CD4-positive, alpha-beta T cell treated with Interleukin-6 for 4 hours (primary cell): Measurements from ENCODE around the gene GFI1B.
"Not testable (repeated sequence)": the region's sequence is repeated elsewhere in the genome, so short reads cannot be mapped to it uniquely, and the experiment has no call there.

ENCODE experiments used
- DNase-seq: peaks from one replicate; pipeline ENCODE4 v3.0.0-alpha.2; 2020; ENCODE audit warnings: mixed read lengths

Gene GFI1B

GRCh38 chr9:132978451-132979131 lies at the start of gene GFI1B:
Gene GFI1B (plus strand): TSS chr9:132978694. CDS start chr9:132986679, 7,985 bp downstream.
- no peak for DNase-seq

DNA sequence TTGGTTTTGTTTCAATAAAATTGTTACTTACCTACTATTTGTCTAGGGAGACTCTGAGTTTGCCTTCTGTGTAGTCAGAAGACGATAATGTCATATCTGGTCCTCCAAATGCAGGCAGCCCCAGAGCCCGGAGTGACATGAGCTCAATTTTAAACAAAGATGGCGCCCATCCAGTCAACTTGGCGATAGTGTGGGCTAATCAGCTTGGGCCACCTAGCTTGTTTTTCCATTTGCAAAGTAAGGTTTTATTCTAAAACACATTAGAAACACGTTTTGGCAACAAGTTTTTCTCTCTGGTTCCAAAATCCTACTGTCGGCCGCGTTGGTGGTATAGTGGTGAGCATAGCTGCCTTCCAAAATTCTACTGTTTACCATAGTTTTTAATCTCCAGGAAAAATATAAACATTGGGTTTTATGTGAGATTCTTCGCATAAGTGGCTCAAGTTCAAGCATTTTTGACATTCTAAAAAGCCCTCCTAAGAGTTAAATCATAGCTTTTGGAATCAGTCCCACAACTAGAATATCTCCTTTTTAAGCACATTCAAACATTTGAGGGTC lies 47.2 kb upstream of the GFI1B start:
- DNase-seq: no peak

DNA sequence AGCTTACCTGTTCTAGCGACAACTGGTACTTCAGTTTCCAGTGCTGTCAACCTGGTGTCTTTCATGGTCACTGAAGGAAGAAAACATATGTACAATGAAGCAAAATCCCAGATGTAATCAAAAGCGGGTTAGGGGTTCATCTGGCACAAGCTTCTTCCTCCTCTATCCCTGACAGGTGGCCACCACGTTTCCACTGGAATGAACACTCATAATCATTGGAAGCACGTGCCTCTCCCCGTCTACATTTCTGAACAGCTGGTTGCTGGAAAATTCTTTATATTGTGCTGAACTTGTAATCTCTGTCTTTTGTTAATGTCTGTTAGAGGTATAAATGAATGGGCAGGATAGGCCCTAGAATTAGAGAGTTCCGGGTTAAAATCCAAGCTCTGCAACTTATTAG lies 43.5 kb upstream of the GFI1B start:
- no peak for DNase-seq

- no peak for DNase-seq
Measured at GRCh38 chr9:132937463-132937901, 41.0 kb upstream of the GFI1B start.

DNA sequence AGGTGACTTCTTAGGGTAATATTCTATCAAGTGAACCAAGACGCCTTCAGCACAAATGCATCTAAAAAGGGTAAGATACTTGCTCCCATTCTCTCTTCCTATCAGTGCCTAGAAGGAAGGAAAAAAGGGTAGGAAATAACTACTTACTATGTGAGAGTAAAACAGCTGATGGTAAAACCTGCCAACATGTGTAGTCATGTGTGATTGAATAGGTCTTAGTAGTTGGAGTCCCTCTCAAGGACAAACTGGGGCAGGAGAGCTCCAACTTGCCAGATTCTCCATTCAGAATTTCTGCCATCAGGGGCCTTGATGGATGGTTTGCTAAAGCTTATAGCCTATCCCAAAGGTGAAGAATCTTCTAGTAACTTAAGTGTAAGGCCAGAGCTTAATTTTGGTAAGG lies 39.3 kb upstream of the GFI1B start:
- DNase-seq: no peak

- no peak for DNase-seq
Measured at GRCh38 chr9:132942541-132943182, 35.8 kb upstream of the GFI1B start.

- no peak for DNase-seq
Measured at GRCh38 chr9:132943651-132944293, 34.7 kb upstream of the GFI1B start.

DNA sequence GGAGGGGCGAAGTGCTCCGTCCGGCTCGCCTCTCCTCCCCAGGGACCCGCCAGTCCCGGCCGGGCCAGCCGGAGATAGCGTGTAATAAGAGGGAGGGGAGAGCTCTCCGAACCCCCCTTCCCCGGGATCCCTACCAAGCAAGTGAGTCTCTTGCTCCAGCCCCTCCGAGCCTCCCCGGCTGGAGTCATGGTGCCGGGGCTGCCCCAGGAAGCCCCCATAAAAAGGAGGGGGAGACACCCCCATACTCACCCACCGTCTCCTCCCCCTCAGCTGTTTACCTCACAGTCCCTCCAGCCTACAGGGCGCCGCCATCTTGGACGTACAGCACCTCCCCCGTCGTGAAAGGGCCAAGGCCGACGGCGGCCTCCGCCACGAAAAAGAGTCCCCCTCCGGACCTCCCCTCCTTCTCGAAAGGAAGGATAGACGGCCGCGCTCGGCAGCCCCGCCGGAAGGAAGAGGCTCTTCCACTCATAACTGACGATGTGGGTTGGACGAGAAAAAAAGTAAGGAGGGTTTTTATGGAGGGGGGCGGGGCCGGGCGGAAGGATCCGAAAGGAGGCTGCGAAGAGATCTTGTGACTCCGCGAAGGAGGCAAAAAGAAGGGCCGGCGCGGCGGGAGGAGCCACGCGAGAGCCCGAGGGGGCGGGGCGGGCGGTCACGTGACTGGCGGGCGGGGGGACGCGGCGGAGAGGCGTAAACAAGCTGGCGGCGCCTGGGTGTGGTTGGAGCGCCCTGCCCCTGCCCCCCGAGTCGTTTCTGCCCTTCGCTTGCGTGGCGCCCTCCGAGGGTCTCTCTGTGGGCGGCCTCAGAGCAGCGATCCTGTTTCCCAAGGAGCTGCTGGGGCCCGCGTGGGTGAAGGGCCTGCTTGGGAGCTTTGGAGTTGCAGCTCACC lies 34.0 kb upstream of the GFI1B start, which contains the start of gene TSC1:
TSC1 (minus strand) TSS at position 323 of the 892 bp plus-strand sequence. CDS start 15,744 bp downstream, outside the sequence.
- DNase-seq: peak; percentile 98

DNA sequence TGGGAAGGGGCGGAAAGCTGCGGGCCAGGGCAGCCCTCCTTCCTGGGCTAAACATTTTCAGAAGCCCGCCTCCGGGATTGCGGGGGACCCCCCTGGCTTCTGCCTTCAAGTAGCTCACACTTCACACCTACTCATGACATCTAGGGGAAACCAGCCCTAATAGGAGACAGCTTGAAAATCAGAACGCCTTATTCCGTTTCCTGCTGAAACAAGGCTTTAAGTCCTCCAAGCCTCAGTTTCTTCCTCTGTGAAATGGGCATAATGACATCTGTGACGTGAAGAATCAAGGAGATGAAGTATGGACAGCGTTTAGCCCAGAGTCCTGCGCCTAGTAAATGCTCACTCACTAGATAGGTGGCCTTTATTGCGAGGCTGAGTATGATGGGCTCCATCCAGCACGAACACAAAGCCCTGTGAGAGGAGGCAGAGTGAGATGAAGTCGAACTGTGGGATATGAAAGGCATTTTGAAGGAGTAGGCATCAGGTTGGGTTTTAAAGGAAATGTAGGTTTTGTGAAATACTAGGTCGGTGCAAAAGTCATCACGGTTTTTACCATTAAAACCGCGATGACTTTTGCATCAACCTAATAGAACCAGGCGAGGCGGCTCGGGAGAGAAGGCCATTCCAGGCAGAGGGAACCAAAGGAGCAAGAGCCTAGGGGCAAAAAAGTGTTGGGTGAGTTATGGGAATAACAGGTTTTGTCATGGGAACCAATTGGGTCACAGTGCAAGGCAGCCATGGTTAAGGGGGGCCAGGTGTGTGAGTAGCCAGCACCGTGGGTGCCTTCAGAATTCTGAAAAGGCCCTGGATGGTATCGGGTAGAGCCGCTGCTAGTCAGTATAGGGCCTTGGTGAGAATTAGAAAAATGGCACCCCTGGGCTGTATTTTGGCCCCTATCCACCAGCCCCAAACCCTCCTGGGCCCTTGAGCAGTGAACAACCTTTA lies 33.0 kb upstream of the GFI1B start:
- peak; percentile 5 for DNase-seq

DNA sequence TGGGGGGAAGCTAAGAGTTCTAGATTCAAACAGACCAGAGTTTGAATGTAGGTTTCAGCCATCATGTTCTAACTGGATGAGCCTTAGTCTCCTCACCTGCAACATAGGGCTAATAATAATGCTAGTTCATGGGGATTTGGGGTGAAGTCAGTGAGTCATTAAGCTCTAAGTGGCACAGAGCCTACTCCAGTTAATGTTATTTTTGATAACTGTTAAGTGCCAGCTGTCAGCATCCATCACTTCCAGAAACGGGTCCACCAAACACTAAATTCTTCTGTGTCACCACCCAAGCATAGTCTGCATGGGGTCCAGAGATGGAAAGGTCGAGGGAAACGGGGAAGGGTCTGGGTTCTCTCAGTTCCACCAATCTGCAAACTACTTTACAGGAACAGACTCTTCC lies 32.3 kb upstream of the GFI1B start:
- DNase-seq: no peak

DNA sequence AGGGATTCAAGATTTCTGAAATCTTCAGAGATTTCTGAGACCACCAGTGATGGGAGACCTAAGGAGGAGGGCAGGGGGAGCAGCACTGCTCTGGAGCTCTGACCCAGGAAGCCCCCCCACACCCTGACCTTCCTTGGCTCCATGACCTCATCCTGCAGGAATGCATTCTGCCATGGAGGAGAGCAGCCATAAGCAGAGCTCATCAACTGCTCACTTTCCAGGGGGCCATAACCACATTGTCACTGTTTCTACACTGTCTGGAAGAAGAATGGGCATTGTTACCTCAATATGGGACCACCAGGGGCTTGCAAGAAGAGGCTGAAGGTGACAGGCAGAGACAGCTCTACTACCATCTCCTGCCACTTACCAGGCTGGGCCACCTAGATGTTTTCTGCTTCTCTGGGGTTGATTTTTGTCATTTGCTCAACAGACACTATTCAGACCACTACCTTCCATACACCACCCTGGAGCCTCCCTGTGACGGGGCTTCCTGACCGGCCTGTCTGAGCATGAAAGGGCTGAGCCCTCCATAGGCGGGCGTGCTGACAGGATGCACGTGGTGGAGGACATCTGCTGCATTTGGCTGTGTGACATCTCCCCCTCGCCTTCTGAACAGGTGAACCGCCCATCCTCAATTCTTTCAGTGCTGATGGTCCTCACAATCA lies 31.7 kb upstream of the GFI1B start:
- DNase-seq: no peak

- no peak for DNase-seq
Measured at GRCh38 chr9:132947756-132948155, 30.7 kb upstream of the GFI1B start.

DNA sequence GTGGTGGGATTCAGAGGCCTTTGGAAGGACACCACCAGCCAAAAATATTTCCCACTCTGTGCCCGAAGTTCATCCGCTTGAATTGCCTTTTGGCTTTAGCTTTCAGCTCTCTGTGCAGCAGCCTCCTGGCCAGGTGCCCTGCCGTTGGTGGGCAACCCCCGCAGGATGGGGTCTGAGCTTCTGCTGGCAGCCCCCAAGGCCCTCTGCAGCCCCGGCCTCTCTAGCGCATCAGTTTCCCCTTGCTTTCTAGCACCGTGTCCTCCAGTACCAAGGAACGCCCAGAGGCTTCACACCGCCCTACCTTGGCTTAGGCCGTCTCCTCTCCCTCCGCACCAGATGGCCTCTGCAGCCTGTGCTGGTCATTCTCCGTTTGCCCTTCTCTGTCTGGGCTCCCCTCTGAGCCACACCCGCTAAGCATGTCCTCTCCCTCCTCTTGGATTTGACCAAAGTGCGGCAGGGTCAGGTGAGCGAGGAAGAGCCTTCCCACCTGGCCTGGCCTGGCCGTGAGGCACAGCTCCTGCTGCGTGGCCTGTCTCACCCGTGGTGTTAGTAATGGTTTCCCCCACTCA lies 29.9 kb upstream of the GFI1B start:
- DNase-seq: no peak

GRCh38 chr9:132949709-132950108 lies 28.8 kb upstream of the GFI1B start:
- no peak for DNase-seq

DNA sequence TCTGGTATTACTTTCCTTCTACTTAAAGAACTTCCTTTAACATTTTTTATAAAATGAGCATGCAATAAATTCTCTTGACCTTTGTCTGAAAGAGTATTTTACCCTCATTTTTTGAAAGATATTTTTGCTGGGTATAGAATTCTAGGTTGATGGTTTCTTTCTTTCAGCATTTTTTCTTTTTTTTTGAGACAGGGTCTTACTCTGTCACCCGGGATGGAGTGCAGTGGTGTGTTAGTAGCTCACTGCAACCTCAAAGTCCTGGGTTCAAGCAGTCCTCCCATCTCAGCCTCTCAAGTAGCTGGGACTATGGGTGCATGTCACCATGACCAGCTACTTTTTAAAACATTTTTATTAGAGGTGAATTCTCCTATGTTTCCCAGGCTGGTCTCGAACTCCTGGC lies 23.4 kb upstream of the GFI1B start:
- no peak for DNase-seq

DNA sequence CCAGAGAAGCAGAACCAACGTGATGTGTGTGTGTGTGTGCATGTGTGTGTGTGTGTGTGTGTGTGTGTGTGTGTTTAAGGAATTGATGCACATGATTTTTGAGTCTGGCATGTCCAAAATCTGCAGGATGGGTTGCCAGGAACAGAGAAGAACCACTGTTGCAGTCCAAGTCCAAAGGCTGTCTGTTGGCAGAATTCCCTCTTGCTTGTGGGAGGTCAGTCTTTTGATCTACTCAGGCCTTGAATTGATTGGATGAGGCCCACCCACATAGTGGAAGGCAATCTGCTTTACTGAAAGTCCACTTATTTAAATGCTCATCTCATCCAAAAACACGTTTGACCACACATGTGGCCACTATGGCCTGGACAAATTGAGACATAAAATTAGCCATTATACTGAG lies 22.7 kb upstream of the GFI1B start:
- DNase-seq: no peak

- no peak for DNase-seq
Measured at GRCh38 chr9:132957805-132958204, 20.7 kb upstream of the GFI1B start.

GRCh38 chr9:132961002-132961401 lies 17.5 kb upstream of the GFI1B start:
- DNase-seq: no peak

- no peak for DNase-seq
Measured at GRCh38 chr9:132965478-132965877, 13.0 kb upstream of the GFI1B start.

GRCh38 chr9:132967908-132968307 lies 10.6 kb upstream of the GFI1B start:
- DNase-seq: not testable (repeated sequence)

GRCh38 chr9:132969783-132970182 lies 8.7 kb upstream of the GFI1B start:
- DNase-seq: no peak
